HG02970 (cell line): ENCODE results near the gene TNRC18.

Experiments used
- ATAC-seq: cut with Tn5 transposase; IDR thresholded peaks from one replicate; pipeline ENCODE4 v1.9.1; 2021; ENCODE audit warnings: mild to moderate bottlenecking, moderate library complexity, moderate number of reproducible peaks; ENCODE audit not compliant: unreplicated experiment, low FRiP score

The TNRC18 gene

DNA sequence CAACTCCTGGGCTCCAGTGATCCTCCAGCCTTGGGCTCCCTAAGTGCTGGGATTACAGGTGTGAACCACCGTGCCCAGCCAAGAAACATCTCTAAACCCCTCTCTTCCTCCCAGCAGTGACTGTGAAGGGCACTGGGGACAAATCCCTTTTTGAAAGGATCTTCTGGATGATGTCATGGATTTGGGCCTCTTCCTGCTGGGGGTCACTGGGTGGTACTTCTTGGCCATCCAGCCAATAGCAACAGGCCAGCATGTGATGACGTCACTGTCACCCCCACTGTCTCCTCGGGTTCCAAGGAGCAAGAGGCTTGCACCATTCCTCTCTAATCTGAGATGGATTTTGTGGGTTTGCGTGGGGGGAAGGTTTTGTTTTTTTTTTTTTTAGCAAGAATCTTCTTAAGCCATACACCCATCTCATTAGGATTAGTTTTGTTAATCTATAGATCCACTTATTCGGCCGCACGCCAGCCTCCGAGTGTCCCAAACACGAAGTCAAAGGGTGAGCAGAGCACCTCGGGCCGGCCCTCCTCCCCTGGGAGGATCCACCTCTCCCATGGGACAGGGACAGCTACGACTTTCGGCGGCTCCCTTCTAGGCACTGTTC is 29.4 kb upstream of the TNRC18 start:
- ATAC-seq, result no peak

DNA sequence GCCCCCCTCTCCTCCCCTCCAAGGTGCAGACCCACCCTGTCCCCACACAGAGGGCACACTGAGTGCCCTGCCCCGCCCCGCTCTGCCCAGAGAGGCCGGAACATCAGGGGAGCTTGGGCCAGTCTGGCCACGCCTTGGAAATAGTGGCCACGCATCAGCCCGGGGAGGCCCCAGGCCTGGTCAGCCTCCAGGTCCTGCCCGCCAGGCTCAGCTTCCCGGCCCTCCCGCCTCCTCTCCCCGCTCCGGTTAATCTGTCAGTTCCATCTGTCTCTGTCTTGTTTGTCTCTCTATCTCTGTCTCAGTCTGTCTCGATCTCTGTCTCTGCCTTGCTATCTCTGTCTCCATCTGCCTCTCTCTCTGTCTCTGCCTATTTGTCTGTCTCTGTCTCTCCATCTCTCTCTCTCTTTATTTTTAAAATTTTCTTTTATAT is 28.9 kb upstream of the TNRC18 start:
- ATAC-seq, result no peak

DNA sequence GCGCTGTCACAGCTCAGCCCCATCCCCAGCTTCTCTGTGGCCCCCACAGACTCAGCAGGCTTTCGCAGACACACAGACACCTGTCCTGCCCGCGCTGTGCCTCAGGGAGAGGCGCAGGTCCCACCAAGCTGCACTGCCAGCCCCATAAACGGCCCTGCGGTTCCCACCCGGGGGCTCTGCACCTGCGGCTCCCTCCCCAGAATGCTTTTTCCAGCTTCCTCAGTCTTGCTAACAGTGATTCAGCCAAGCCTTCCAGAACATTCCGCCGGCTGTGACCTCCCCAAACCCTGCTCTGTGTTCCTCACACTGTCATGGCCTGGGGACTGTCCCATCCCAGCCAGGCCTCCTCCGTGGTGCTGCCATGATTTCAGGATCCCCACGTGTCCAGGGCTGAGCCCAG is 27.8 kb upstream of the TNRC18 start:
- ATAC-seq, result no peak

DNA sequence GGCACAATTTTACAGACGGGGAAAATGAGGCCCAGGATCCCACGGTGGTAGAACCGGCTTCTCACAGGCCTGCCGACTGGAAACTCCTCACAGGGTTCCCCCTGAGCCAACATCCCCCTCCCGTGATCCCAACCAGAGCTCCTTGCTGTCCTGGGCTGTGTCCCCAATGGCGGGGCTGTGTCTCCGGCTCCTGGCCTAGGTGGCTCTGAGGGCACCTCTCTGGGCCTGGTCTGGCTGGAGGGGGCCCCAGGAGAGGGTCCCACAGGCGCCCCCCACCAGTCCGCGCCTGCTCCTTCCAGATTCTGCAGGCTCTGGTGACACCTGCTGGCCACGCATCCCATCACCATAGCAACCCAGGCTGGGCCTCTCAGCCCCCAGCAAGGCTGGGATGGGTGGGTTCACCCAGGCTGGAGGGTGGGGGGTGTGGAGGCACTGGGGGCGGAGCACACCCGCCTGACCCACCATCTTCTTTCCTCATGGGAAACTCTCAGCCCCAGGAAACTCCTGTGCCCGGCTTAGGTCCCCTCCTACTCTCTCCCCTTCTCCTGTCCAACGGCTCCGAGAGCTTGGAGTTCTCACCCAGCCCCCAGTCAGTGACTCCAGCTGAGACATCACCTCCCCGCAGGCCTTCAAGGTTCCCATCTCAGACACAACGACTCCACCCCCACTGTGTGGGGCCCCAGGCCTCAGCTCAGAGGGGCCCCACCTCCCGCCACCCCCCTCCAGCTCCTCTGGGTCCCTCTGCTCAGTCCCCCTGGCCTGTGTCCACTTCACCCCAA is 27.1 kb upstream of the TNRC18 start:
- ATAC-seq, result no peak

DNA sequence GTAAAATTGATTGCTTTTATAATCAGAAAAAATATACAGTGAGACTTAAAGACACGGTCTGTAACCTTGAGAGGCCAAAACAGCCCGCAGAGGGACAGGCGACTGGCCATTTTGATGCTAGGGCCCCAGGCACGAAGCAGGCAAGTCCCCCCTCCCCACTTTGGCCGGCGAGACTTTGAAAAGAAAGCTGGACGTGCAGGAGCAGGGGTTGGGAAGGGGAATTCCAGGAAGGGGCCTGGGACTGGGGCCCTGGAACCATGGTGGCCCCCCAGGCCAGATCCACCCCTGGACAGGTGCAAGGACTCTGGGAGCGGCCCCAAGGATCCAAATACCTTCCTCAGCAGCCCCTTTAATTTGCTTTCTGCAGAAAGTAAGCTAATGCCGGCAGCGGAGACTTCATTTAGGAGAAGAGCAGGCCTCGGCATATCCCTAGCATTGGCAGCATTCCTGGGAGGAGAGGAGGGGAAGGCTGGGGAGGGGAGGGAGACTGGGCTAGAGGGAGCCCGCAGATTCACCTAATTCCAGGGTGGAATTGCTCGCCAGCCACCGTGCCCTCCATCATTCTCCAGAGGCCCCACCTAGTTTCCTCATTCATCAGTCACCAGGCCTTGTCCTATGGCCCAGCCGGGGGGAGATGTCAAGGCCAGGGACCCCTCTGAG is 24.9 kb upstream of the TNRC18 start:
- no peak for ATAC-seq

DNA sequence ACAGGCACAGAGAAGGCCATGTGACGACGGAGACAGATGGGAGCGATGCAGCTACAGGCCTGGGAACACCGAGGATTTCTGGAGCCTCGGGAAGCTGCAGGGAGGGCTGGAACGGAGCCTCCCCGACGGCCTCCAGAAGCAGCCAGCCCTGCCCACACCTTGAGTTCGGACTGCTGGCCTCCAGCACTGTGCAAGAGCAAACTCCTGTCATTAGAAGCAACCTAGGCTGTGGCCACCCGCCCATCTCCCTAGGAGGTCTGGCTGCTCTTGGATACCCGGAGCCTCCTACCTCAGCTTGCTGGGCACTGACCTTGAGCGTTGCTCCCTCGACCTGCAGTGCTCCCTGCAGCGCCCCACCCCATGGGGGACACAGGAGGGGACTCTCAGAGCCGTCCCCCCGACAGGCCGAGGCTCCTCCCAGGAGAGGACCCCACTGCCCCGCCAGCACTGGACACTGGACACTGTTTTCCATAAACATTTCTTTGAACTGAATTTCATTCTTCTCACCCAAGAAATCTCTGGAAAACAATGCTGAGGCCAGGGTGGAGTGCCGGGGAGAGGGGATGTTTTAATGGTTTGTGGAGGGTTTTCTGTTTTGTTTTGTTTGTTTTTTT is 22.5 kb upstream of the TNRC18 start:
- no peak for ATAC-seq

DNA sequence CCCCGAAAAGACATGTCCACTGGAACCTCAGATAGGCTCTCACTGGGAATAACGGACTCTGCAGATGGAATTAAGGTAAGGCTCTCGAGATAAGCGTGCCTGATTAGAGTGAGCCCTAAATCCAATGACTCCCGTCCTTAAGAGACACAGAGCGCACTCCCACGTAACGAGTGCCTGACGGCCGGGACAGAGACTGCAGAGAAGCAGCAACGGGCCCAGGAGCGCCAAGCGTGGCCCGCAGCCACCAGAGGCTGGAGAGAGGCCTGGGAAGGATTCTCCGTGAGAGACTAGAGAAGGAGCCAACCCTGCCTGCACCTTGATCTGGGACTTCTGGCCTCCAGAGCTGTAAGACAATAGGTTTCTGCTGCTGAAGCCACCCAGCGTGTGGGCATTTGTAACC is 20.0 kb upstream of the TNRC18 start:
- ATAC-seq, result no peak

DNA sequence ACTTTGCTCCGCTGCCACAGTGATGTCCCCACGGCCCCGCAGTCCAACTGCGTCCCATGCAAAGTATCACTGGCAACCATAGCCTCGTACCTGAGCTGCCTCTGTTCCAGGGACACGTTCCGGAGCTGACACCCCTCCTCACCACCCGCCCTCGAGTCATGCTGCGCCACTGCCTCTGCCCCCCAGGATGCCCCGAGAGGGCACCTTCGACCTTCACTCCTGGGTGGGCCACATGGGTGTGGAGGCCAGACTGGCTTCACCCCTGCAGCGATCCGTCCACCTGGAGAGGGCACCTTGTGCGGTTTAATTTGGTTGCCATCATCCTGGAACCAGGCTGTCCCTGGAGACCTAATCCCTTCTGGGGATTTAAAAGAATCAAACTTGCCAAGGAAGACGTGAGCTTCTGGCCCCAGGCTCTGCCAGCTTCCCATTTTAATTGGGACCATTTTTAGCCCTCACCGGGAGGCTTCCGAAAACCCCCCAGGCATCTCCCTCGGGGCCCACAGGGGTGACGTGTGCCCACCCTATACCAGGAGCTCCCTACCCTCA is 19.2 kb upstream of the TNRC18 start:
- no peak for ATAC-seq

- no peak for ATAC-seq
Measured at GRCh38 chr7:5441840-5442503, 18.3 kb upstream of the TNRC18 start.

DNA sequence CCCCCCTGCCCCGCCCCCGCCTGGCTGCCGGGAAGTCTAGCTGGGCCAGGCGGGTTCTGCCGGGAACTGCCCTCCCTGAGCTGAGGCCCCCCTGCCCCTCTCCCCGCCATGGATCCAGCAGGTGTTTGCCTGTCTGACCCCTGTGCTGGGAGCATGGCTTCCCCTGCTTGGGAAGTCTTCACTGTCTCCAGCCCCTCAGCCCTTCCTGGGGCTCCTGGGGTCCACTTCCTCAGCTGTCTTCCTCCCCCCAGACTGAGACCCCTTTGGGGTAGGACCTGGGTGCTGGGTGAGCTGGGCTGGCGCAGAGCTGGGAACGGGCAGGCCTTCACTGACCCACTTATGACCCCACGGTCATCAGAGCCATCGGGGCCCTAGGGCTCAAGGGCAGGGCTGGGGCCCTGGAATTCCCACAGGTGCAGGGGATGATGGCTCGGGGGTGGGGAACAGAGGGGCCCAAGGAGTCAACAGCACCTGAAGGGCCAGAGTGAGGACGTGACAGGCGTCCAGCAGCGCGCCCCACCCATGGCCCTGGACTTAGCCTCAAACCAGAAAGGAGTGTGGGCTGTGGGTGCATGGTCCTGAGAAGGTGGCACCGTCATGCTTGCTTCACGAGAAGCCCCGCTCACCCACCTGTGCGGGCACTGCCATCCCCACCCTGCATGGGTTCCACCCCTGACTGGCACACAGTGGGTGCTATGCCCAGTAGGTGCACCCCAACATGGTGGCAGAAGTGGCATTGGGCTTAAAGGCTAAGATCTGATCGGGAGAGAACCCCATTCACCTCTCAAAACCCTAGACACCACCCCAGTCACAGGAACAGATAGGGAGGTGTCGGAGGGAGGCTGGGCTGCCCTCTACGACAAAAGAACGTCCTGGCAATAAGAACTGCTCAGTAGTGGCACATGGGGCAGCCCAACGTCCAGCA is 16.2 kb upstream of the TNRC18 start:
- no peak for ATAC-seq

DNA sequence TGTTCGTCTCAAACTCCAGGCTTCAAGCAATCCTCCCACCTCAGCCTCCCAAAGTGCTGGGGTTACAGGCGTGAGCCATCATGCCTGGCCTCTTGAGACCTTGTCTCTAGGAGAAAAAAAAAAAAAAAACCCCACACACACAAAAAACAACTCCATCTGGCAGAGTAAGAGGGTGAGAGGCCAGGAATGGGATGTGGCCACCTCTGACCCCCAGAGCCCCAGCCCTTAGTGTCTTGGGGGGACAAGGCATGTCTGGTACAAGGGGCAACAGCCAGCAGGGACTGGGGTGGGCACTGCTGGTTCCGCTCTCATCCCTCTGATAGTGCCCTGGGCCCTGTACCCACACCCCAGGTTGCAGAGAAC is 15.6 kb upstream of the TNRC18 start:
- ATAC-seq, result no peak

DNA sequence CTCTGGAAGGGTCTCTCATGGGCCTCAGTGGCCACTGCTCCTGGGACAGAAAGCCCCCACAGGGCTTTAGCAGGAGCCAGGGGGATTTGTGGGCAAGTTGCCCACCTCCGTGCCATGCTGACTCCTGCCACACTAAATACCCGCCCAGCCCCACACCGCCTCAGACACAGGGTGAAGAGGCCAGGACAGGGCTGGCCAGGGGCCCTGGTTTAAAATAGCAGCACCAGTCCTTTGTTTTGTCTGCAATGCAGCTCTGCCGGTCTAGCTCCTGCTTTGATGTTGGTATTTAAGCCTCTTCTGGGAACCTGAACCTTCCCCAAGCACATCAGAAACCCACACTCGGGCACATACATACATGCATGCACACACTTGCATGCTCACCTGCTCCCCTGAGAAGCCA is 14.4 kb upstream of the TNRC18 start:
- no peak for ATAC-seq

- ATAC-seq, result no peak
Measured at GRCh38 chr7:5437348-5437892, 13.8 kb upstream of the TNRC18 start.

DNA sequence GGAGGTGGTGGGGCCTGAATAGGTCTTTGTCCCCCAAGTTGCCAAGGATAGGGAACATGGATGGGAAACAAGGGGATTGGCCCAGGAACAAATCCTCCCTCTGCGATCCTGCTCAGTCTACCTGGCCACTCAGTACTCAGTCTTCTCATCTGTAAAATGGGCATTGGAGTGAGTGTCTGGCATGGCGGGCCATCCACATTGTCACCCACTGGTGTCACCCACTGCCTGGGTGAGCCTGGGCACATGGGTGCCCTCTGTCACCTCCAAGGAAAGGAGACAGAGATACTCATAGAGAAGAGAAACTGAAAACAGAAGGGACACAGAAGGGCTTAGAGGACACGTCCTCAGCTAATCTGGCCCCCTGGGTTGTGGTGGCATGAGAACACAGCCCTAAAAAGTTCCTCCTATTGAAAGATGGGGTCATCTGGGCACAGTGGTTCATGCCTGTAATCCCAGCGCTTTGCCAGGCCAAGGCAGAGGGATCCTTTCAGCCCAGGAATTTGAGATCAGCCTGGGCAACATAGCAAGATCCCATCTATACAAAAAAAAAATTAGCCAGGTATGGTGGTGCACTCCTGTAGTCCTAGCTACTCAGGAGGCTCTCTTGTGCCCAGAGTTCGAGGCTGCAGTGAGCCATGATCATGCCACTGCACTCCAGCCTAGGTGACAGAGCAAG is 12.5 kb upstream of the TNRC18 start:
- ATAC-seq, result no peak

GRCh38 chr7:5435291-5436002 is 11.8 kb upstream of the TNRC18 start:
- ATAC-seq, result no peak

GRCh38 chr7:5433181-5433580 is 9.5 kb upstream of the TNRC18 start:
- ATAC-seq, result no peak

GRCh38 chr7:5432691-5433090 is 9.1 kb upstream of the TNRC18 start:
- ATAC-seq, result no peak

DNA sequence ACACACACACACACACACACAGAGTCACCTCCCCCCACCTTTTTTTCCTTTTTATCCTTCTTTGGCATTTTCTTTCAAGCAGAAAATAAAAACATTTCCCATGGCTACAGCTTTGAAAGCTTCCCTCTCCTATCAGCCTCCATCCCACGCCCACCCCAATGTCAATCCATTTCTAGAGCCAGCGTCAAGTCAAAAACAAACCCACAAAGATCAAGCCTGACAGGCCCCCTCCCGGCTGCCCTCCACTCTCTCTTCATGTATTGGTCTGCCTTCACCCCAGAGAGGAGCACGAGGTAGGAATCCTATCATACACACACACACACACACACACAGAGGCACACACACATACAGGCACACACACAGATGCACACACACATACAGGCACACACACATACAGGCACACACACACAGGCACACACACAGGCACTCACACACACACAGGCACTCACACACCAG is 8.0 kb upstream of the TNRC18 start:
- no peak for ATAC-seq
